Parathyroid adenoma (tissue), 2 donors: ENCODE data around the gene RSPH6A.

Experiments used
- H2AFZ ChIP-seq: fragments of 300-600 bp; sonication (generic); one replicate; pipeline ENCODE4 v1.7.0; 2017; ENCODE audit warnings: antibody characterized with exemption, mild to moderate bottlenecking
- H3K27ac ChIP-seq: fragments of 300-600 bp; sonication (generic); one replicate; pipeline ENCODE4 v1.7.0; 2017
- H3K27me3 ChIP-seq: fragments of 300-600 bp; sonication (generic); one replicate; pipeline ENCODE4 v1.7.0; 2017; ENCODE audit warnings: low read length; ENCODE audit not compliant: control insufficient read depth, insufficient read depth
- H3K36me3 ChIP-seq: fragments of 300-600 bp; sonication (generic); one replicate; pipeline ENCODE4 v1.7.0; 2017; ENCODE audit warnings: low read length; ENCODE audit not compliant: control insufficient read depth, insufficient read depth
- H3K4me1 ChIP-seq: fragments of 300-600 bp; sonication (generic); one replicate; pipeline ENCODE4 v1.7.0; 2017; ENCODE audit warnings: control low read depth
- H3K4me2 ChIP-seq: fragments of 300-600 bp; sonication (generic); one replicate; pipeline ENCODE4 v1.7.0; 2017; ENCODE audit warnings: low read length
- H3K4me3 ChIP-seq: fragments of 300-600 bp; sonication (generic); one replicate; pipeline ENCODE4 v1.7.0; 2017; ENCODE audit warnings: low read depth, low read length
- H3K79me2 ChIP-seq: fragments of 300-600 bp; sonication (generic); one replicate; pipeline ENCODE4 v1.7.0; 2017; ENCODE audit warnings: control low read depth
- H3K9ac ChIP-seq: fragments of 300-600 bp; sonication (generic); one replicate; pipeline ENCODE4 v1.7.0; 2017; ENCODE audit warnings: mild to moderate bottlenecking
- H3K9me3 ChIP-seq: fragments of 300-600 bp; sonication (generic); one replicate; pipeline ENCODE4 v1.7.0; 2017; ENCODE audit warnings: low read length; ENCODE audit not compliant: control insufficient read depth
- CTCF ChIP-seq: fragments of 300-600 bp; sonication (generic); IDR thresholded peaks from one replicate; pipeline ENCODE4 v1.7.0; 2017; ENCODE audit warnings: antibody characterized with exemption, mild to moderate bottlenecking
- donor health status: primary hyperparathyroidism.

Gene RSPH6A

DNA sequence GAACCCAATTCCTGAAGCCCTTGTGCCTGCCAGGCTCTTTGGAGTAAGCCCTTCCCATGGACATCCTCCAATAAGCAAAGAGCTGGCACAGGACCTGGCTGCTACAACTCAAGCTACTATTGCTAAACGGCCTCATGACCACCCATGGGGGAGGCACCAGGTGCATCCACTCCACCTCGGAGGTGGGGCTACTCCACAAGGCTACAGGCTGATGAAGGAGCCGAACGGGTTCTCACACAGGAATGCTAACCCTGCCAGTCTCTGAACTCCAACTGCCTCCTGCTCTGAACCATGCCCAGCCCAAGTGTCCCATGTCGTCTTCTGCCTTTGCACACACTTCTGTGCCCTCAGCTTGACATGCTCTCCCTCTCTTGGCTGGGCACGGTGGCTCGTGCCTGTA is 37.9 kb upstream of the RSPH6A start:
- Histone ChIP-seq H3K36me3 (no peaks in the 10 kb centered on the region), H3K27me3 (no peaks in the 10 kb centered on the region), H3K27ac (no peak overlapping the region), H3K4me2 (no peak overlapping the region), H3K9me3 (no peaks in the 10 kb centered on the region), H3K4me1 (no peaks in the 10 kb centered on the region), H3K4me3 (no peak overlapping the region), H3K79me2 (peaks cover 2% of the 10 kb centered on the region), H2AFZ (no peak overlapping the region), H3K9ac (no peak overlapping the region)
- no peak for TF ChIP-seq CTCF

DNA sequence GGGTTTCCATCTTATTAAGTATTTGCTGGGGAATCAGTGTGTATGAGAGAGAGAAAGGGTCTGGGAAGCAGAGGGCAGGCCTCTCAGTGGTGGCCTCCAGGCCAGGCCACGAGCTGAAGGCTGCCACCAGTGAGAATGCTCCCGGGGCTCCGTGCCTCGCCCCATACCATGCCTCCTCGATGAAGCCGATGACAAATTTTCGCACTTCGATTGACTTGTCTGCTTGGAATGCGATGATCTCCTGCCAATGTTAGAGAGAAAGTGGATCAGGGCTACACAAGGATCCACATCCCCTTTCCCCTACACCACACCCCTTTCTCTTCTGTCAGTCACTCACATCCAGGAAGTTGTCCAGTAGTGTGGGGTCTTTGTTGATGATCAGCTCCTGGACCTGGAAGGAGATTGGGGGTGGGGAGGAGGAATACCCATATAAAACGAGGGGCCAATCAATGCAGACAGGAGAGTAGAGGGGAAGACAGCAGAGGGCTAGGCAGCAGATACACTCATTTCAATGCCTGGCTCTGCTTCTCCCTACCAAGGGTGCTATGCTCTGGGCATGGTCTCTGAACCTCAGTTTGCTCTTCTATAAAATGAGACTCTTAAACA is 37.1 kb upstream of the RSPH6A start:
- Histone ChIP-seq H3K79me2 (peaks cover 2% of the 10 kb centered on the region), H3K4me3 (no peak overlapping the region), H3K27ac (no peak overlapping the region), H3K4me1 (no peaks in the 10 kb centered on the region), H3K9ac (no peak overlapping the region), H3K27me3 (no peaks in the 10 kb centered on the region), H3K36me3 (no peaks in the 10 kb centered on the region), H2AFZ (no peak overlapping the region), H3K9me3 (no peaks in the 10 kb centered on the region), H3K4me2 (no peak overlapping the region)
- TF ChIP-seq CTCF, result no peak

GRCh38 chr19:45848922-45849321 is 33.8 kb upstream of the RSPH6A start:
- H3K9ac ChIP-seq, result no peak overlapping the region

DNA sequence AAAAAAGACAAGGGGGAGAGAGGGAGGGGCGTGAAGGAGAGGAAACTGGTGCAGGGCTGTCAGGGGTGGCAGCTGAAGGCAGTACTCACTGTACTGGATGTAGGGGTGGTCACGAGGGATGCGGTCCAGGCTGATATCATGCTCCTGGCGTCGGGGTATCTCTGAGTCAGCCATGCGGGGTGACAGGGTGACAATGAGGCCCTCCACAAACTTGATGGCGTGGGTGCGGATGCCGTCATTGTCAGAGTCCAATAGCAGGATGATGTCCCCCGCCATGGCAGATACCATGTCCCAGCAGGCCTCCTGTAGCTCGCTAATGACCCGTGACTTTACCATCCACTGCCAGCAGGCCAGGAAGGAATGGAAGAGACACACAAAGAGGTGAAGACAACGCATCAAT is 32.6 kb upstream of the RSPH6A start:
- no peak overlapping the region for H3K4me3 ChIP-seq
- no peak overlapping the region for H3K27ac ChIP-seq
- peaks cover 4% of the 10 kb centered on the region for H3K79me2 ChIP-seq
- no peak for TF ChIP-seq CTCF
- no peaks in the 10 kb centered on the region for H3K27me3 ChIP-seq
- no peak overlapping the region for H3K9ac ChIP-seq
- no peak overlapping the region for H2AFZ ChIP-seq
- H3K36me3 ChIP-seq, result no peaks in the 10 kb centered on the region
- H3K9me3 ChIP-seq, result no peaks in the 10 kb centered on the region
- no peaks in the 10 kb centered on the region for H3K4me1 ChIP-seq
- no peak overlapping the region for H3K4me2 ChIP-seq

More at GRCh38 chr19:45848922-45849321, 33.8 kb upstream of the RSPH6A start:
- Histone ChIP-seq H3K36me3 (no peaks in the 10 kb centered on the region), H3K4me2 (no peak overlapping the region), H2AFZ (no peak overlapping the region), H3K9me3 (no peaks in the 10 kb centered on the region), H3K27ac (no peak overlapping the region), H3K4me3 (no peak overlapping the region), H3K27me3 (no peaks in the 10 kb centered on the region), H3K4me1 (no peaks in the 10 kb centered on the region), H3K79me2 (peaks cover 3% of the 10 kb centered on the region)
- TF ChIP-seq CTCF, result no peak

GRCh38 chr19:45842198-45842597 is 27.1 kb upstream of the RSPH6A start:
- H3K9ac ChIP-seq, result no peak overlapping the region
- peaks cover 6% of the 10 kb centered on the region for H3K79me2 ChIP-seq
- H3K4me3 ChIP-seq, result no peak overlapping the region
- TF ChIP-seq CTCF, result no peak
- H3K9me3 ChIP-seq, result no peaks in the 10 kb centered on the region
- H3K36me3 ChIP-seq, result no peaks in the 10 kb centered on the region
- no peak overlapping the region for H2AFZ ChIP-seq
- H3K4me2 ChIP-seq, result no peak overlapping the region
- no peaks in the 10 kb centered on the region for H3K27me3 ChIP-seq
- H3K4me1 ChIP-seq, result no peaks in the 10 kb centered on the region
- no peak overlapping the region for H3K27ac ChIP-seq
